ENCODE data around the gene DAP3.

DNA sequence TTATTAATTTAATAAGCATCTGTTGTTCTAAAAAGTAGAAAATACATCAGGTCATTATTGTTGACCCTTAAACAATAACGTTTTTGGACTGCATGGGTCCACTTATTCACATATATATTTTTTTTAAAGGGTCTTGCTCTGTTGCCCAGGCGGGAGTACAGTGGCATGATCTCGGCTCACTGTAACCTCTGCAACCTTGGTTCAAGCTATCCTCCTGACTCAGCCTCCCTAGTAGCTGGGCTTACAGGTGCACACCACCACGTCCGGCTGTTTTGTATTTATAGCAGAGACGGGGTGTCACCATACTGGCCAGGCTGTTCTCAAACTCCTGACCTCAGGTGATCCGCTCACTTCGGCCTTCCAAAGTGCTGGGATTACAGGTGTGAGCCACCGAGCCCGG is 53.0 kb downstream of the DAP3 start:
- TF ChIP-seq EGR1 (IDR thresholded peaks at IDR 0.05; ENCODE audit: low read depth) (no peak), EZH2 (IDR thresholded peaks at IDR 0.05) (no peak), CTCF (IDR thresholded peaks at IDR 0.05 in 2 of 3, conservative IDR thresholded peaks at IDR 0.05 in 1 of 3; ENCODE audit: borderline replicate concordance in 1 of 3, insufficient read depth in 1 of 3, low read depth in 2 of 3, low read length in 2 of 3) (no peak), YY1 (IDR thresholded peaks at IDR 0.05; ENCODE audit: extremely low read depth, insufficient replicate concordance, low read depth, low read length) (no peak), POLR2A (IDR thresholded peaks at IDR 0.05; ENCODE audit: borderline replicate concordance, extremely low read depth, insufficient read depth, insufficient read length) (no peak), MAX (IDR thresholded peaks at IDR 0.05) (no peak), CBX3 (IDR thresholded peaks at IDR 0.05; ENCODE audit: low read depth) (no peak), ZNF274 (IDR thresholded peaks at IDR 0.05; ENCODE audit: low read depth, low read length) (no peak), ELF1 (IDR thresholded peaks at IDR 0.05; ENCODE audit: borderline replicate concordance, low read depth) (no peak), CEBPB (IDR thresholded peaks at IDR 0.05; ENCODE audit: low read depth) (no peak), JUND (IDR thresholded peaks at IDR 0.05) (no peak), POLR2AphosphoS5 (IDR thresholded peaks at IDR 0.05; ENCODE audit: low read depth, low read length) (no peak)
- TF ChIP-seq, protein P1, sequence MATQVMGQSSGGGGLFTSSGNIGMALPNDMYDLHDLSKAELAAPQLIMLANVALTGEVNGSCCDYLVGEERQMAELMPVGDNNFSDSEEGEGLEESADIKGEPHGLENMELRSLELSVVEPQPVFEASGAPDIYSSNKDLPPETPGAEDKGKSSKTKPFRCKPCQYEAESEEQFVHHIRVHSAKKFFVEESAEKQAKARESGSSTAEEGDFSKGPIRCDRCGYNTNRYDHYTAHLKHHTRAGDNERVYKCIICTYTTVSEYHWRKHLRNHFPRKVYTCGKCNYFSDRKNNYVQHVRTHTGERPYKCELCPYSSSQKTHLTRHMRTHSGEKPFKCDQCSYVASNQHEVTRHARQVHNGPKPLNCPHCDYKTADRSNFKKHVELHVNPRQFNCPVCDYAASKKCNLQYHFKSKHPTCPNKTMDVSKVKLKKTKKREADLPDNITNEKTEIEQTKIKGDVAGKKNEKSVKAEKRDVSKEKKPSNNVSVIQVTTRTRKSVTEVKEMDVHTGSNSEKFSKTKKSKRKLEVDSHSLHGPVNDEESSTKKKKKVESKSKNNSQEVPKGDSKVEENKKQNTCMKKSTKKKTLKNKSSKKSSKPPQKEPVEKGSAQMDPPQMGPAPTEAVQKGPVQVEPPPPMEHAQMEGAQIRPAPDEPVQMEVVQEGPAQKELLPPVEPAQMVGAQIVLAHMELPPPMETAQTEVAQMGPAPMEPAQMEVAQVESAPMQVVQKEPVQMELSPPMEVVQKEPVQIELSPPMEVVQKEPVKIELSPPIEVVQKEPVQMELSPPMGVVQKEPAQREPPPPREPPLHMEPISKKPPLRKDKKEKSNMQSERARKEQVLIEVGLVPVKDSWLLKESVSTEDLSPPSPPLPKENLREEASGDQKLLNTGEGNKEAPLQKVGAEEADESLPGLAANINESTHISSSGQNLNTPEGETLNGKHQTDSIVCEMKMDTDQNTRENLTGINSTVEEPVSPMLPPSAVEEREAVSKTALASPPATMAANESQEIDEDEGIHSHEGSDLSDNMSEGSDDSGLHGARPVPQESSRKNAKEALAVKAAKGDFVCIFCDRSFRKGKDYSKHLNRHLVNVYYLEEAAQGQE (IDR thresholded peaks at IDR 0.05; ENCODE audit: low read depth), result no peak

Measured in HCT116 (cell line).